AG10803 (cell line): ENCODE results near the gene PDCD4.
A peak's percentile ranks its signal among the peaks of the same experiment; 100 is the strongest.

ENCODE experiments used
- DNase-seq: peaks from one replicate; pipeline ENCODE4 v3.0.0; 2010; ENCODE audit warnings: low read depth
- H3K4me3 ChIP-seq: 2 replicates; pipeline ENCODE4 v1.5.1; 2011; ENCODE audit warnings: mild to moderate bottlenecking, low read length, control low read depth
- TF ChIP-seq, protein P1 (sequence below): conservative IDR thresholded peaks from 2 replicates; pipeline ENCODE4 v1.5.1; 2011; ENCODE audit warnings: mild to moderate bottlenecking, low read length, control low read depth, inconsistent platforms

PDCD4 gene

DNA sequence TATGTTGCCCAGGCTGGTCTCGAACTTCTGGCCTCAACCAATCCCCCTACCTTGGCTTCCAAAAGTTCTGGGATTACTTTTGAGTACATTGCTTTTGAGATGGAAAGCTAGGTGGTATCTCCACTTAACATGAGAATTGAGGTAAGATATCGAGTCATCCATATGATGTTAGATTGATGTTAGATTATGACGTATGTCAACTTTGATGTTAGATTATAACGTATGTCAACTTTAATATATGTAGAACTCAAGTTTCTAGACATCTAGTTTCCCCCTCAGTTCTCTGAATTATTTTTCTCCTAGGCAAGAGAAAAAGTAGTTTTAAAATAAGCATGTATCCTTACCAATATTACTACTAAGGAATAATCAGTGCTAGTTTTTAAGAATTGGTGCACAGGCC is 67.7 kb downstream of the PDCD4 start:
- DNase-seq: no peak
- TF ChIP-seq, protein P1, sequence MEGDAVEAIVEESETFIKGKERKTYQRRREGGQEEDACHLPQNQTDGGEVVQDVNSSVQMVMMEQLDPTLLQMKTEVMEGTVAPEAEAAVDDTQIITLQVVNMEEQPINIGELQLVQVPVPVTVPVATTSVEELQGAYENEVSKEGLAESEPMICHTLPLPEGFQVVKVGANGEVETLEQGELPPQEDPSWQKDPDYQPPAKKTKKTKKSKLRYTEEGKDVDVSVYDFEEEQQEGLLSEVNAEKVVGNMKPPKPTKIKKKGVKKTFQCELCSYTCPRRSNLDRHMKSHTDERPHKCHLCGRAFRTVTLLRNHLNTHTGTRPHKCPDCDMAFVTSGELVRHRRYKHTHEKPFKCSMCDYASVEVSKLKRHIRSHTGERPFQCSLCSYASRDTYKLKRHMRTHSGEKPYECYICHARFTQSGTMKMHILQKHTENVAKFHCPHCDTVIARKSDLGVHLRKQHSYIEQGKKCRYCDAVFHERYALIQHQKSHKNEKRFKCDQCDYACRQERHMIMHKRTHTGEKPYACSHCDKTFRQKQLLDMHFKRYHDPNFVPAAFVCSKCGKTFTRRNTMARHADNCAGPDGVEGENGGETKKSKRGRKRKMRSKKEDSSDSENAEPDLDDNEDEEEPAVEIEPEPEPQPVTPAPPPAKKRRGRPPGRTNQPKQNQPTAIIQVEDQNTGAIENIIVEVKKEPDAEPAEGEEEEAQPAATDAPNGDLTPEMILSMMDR: no peak
- no peak overlapping the region for H3K4me3 ChIP-seq

DNA sequence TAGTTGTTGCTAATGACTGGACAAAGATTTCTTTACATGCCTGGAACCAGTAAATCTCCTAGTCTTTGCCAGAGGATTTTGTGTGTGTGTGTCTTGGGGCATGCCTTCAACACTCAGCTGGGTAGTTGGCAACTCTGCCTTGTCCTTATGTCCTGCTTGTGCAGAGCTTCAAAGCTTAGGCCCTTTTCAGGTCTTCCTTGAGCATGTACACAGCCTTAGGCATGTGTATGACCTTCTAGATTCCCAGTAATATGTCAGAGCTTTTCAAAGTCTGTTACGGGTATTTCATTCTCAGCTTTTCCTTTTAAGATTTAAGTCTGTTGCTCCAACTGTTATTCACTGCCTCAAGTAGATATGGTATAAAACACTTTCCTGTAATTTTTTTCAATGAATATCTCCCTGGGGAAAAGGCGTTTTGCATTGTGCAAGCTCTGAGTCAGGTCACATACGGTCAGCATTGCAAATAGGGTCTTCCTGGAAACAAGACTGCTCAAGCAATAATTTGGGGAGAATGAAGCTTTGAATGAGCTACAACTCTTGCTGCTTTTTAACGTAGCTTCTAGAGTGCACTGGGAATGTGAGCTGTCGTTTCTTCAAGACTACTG is 73.2 kb downstream of the PDCD4 start:
- DNase-seq: peak; percentile 69

DNA sequence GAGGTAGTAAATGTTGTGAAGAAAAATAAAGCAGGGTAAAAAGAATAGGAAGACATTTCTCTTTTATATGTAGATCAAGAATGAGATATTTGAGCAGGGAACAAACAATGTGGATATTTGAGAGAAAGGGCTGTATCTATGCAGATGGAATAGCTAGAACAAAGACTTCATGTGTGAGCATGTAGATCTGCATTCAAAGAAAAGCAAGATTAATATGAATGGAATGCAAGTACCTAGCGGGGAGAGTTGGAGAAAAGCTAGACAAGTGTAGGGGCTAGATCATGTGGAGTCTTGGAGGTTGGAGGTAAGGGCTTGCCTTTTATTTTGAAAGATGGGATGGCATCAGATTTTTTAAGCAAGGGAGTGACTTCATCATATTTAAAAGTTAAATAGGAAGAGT is 74.8 kb downstream of the PDCD4 start:
- TF ChIP-seq, protein P1: no peak
- no peak for DNase-seq

More for the DNA sequence above, 73.2 kb downstream of the PDCD4 start:
- TF ChIP-seq, protein P1: no peak
- no peak overlapping the region for H3K4me3 ChIP-seq

DNA sequence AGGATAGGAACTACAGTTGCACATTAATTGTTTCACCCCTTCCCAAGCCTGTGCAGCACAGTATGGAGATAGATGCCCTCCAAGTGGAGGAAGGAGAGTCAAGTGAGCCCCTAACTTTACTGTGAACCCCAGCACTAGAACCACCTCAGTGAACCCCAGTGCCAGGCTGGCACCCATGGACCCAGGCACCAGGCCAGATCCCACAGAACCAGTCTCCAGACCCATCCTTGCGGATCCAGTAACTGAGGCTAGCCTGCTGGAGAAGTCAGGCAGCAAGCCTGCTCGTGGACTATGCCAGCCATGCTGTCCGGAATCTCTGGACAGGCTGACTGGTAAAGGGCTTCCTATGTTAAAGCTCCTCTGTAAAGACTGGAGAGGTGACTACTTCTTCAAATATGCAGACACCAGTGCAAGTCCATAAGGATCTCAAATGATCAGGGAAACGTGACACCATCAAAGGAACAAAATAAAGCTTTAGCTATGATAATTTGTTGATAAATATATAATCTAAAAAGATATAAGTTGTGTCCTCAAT is 75.4 kb downstream of the PDCD4 start:
- no peak overlapping the region for H3K4me3 ChIP-seq
- TF ChIP-seq, protein P1: no peak
- peak; percentile 3 for DNase-seq

More for the DNA sequence above, 74.8 kb downstream of the PDCD4 start:
- H3K4me3 ChIP-seq: no peak overlapping the region
